Astrocyte of the cerebellum (primary cell): ENCODE measurements around the gene KLHL36.

ENCODE experiments used
- DNase-seq: peaks from one replicate; pipeline ENCODE4 v3.0.0-alpha.2; 2011; ENCODE audit warnings: low read depth
- H3K4me3 ChIP-seq: 2 replicates; pipeline ENCODE4 v1.5.1; 2011; ENCODE audit warnings: mild to moderate bottlenecking, low read depth, low read length, moderate library complexity
- CTCF ChIP-seq: IDR thresholded peaks from 2 replicates; pipeline ENCODE4 v1.5.1; 2012; ENCODE audit warnings: low read length, low read depth, moderate library complexity, mild to moderate bottlenecking; ENCODE audit errors: missing control alignments
- in situ Hi-C: cut with HindIII; loops from 2 replicates; pipeline ENCODE4 v1.10.0; 2017; ENCODE audit warnings: low sequenced_read_pairs

The KLHL36 gene

GRCh38 chr16:84680165-84680842 is 32.0 kb downstream of the KLHL36 start:
- DNase-seq, result no peak
- in situ Hi-C loops, result no loop called here
- H3K4me3 ChIP-seq, result no peak overlapping the region
- TF ChIP-seq CTCF, result no peak

- H3K4me3 ChIP-seq, result no peak overlapping the region
- no peak for TF ChIP-seq CTCF
Observed at GRCh38 chr16:84680843-84681629, 32.7 kb downstream of the KLHL36 start.

GRCh38 chr16:84683691-84684591 is 35.6 kb downstream of the KLHL36 start:
- in situ Hi-C loops, result no loop called here
- no peak for TF ChIP-seq CTCF
- no peak for DNase-seq
- H3K4me3 ChIP-seq, result no peak overlapping the region

More at GRCh38 chr16:84680843-84681629, 32.7 kb downstream of the KLHL36 start:
- in situ Hi-C loops, result no loop called here
- DNase-seq, result no peak

- no peak for DNase-seq
- no peak overlapping the region for H3K4me3 ChIP-seq
- no peak for TF ChIP-seq CTCF
- in situ Hi-C loops, result no loop called here
Observed at GRCh38 chr16:84684592-84684965, 36.3 kb downstream of the KLHL36 start.

GRCh38 chr16:84685210-84685609 is 36.9 kb downstream of the KLHL36 start:
- TF ChIP-seq CTCF, result no peak
- in situ Hi-C loops, result no loop called here
- DNase-seq, result no peak
- H3K4me3 ChIP-seq, result no peak overlapping the region

GRCh38 chr16:84686707-84687298 is 38.5 kb downstream of the KLHL36 start:
- DNase-seq, result no peak
- no peak overlapping the region for H3K4me3 ChIP-seq
- in situ Hi-C loops, result no loop called here
- TF ChIP-seq CTCF, result no peak
